Adrenal gland (tissue), 5 donors: ENCODE results near the gene PLGRKT.

Experiments used
- CTCF ChIP-seq, 6 experiments: fragments of 450-650 bp in 4 of 6; fragments of 200-600 bp in 2 of 6; sonication (generic) in 1 of 6; IDR thresholded peaks; 1 replicate in 5 of 6; 2 replicates in 1 of 6; pipeline versions ENCODE4 v1.5.1 to v1.8.0; 2016 to 2021; ENCODE audit warnings: antibody characterized with exemption in 6 of 6, mild to moderate bottlenecking in 2 of 6, moderate library complexity in 1 of 6
- POLR2A ChIP-seq, 2 donors: fragments of 450-650 bp; IDR thresholded peaks; one replicate each; pipeline ENCODE4 v1.6.1; 2017; ENCODE audit warnings: antibody characterized with exemption in 2 of 2, mild to moderate bottlenecking in 2 of 2, moderate library complexity in 1 of 2
- donor health status: DM: no; HTN: no; CAD: no.

- no peak for TF ChIP-seq CTCF (IDR thresholded peaks at IDR 0.05)
- TF ChIP-seq POLR2A (IDR thresholded peaks at IDR 0.05), result no peak
Measured at GRCh38 chr9:5418481-5418880, 19.2 kb downstream of the PLGRKT start.
